ENCODE results near the gene GALNT17.
"Not testable (repeated sequence)": the region's sequence is repeated elsewhere in the genome, so short reads cannot be mapped to it uniquely, and the experiment has no call there.

GALNT17 gene

DNA sequence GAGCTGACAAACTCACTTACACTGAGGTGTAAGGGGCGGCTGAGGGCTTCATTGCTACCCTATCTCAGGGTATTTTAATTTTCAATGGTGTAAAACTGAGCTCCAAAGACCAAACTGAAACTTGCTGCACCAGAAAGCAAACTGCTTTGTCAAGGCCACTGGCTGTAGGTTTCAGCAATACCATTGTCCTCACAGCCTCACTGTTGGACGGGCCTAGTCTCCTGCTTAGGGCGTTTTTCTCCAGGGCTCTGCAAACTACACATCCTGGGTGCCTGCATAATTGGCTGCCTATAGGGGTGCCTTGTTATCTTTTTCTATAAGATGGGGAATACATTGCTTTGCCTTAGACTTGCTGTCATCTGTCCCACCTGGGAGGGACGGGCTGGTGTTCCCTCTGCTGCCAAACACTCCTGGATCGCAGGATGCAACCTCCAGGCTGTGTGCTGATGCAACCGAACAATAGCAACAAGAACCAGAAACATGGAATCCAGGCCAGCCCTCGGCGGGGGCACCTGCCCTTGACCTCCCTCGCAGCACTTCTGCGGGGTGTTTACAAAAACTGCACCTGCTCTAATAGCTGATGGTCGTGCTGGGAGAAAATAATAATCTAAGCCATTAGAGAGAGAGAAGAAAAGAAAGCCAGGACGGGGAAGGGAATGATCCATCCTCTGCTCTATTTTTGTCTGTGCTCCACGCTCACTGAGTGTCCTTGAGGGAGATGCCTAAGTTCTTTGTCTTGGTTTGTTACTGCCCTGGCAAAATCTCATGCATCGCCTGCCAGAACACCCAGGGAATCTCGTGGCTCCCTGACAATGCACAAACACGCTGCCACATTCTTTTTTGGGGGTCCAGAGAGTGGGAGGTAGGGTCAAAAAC lies 104.5 kb downstream of the GALNT17 start:
- no peak for DNase-seq (ENCODE audit: low spot score)

DNA sequence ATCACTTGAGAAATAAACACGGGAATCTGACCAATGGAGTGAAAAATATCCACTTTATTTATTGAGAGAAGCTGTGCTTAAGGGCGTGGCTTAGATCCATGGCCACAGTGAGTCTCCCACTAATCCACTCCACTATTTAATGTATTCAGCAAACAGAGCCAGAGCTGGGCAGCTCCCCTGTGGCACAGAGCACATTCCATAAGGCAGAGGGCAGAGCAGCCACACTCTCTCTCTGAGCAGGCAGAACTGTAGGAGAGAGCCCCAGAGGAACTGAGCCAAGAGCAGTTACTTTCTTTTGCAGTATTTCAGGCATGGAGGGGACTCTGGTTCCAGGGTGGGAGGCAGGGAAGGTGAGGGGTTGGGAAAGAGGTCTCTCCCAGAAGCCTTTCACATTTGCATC lies 106.0 kb downstream of the GALNT17 start:
- DNase-seq (ENCODE audit: low spot score), result no peak

DNA sequence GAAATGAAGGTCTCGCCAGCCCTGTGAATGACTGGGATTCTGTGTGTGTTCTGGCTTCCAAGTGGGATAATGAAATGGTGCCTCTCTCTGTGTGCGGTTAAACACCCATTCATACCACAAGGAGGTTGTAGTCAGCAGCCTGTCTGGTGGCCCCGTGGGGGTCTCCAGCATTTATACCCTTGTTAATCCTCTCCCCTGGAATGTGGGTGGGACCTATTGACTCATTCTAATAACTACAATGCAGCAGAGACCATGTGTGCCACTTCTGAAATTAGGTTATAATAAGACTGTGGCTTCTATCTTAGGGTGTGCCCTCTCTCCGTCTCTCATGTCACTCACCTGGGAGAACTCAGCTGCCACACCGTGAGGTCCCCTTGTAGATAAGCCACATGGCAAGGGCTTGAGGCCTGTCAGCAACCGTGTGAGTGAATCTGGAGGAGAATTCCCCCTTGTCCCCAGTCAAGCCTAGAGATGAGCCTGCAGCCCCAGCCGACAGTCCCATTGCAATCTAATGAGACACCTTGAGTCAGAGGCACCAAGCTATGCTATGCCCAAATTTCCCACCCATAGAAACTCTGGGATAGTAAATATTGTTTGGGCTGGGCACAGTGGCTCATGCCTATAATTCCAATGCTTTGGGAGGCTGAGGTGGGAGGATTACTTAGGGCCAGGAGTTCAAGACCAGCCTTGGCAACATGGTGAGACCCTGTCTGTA lies 106.8 kb downstream of the GALNT17 start:
- no peak for DNase-seq (ENCODE audit: low spot score)

DNA sequence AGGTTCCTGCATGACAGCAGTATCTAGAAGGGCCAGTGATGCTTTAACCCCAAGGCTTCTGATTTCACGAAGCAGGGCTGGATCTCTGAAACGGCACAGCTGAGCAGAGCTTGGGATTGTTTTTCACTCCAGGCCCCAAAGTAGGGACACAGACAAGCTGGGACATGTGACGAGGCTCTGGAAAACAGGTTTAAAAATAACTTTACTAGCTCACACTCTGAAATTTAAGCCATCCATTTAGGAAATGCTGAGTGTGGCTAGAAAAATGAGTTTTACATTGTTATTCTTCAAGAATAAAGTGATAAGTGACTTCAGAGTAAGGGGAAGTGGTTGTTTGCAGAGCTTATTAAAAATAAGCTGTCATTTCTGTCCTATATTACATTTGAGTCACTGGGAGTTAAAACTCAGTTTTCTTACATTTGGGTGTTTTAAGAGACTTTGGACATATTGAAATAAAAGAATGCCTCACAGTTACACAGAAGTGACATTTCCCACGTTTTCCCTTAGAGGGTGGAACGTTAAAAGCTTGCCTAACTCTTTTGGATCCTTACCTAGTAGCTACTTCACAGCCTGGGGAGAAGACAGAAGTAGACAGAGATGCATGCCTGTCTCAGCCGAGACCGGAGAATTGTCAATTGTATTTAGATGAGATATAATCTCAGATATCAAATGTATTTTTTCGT lies 107.8 kb downstream of the GALNT17 start:
- DNase-seq (ENCODE audit: low spot score), result no peak

DNA sequence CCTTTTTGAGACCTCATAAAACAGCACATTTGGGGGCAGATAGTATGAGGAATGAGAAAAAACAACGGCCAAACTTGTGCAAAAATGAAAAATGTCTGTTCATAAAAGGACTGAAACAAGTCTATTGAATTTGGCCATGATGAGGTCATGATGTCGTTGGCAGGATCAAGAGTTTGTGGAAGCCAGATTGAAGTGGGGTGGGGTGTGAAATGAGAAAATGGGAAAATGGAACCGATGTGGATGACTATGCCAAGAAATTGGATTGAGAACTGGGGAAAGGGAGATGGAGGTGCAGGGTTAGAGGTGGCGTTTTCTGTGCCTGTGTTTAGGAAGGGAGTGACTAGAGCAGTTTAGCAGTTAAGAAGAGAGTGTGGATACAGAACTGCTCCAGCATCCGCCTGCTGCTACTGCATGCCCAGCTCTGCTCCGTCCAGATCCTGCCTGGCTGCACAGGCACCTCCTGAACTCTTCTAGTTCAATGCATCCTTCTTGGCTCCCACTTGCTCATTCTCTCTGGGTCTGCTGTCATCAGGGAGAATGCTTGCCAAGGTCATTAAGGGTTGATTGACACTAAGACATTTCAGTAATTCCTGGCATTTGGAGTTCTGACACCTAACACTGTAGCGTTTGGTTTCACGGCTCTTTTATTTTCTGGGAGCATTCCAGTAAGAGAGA lies 111.9 kb downstream of the GALNT17 start:
- DNase-seq (ENCODE audit: low spot score), result no peak

DNA sequence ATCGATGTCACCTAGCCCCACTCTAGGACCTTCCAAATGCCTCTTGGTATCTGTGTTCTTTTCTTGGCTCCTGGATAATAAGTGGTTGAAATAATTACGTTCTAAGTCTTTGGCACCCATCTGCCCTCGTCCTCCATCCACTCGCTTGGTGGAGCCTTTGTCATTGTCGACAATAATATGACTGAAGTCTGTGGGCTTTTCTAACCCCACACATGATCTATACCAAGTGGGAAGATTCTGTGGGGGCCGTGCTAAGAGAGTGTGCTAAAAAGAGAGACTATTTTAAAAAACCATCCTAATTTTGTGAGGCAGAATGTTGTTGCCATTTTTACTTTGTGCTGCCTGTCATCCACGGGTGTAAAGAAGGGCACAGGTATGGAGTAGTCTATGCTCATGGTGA lies 113.1 kb downstream of the GALNT17 start:
- no peak for DNase-seq (ENCODE audit: low spot score)

DNA sequence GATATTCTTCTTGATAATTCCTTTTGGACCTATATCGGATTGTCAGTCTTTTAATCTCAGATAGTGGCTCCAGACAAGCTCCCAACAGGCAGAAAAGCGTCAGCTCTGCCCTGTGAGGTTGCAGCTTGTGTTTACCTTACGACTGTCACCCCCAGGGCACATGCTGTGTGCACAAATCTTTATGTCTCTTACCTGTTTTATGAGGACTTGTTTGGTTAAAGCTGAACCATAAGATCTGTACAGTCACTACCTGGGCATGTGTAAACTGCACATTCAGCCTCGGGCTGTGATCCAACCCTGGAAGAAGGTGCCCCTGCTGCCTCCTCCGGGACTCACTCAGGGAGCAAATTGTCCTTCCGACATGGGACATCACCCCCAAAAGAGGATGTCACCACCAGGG lies 119.8 kb downstream of the GALNT17 start:
- no peak for DNase-seq (ENCODE audit: low spot score)

DNA sequence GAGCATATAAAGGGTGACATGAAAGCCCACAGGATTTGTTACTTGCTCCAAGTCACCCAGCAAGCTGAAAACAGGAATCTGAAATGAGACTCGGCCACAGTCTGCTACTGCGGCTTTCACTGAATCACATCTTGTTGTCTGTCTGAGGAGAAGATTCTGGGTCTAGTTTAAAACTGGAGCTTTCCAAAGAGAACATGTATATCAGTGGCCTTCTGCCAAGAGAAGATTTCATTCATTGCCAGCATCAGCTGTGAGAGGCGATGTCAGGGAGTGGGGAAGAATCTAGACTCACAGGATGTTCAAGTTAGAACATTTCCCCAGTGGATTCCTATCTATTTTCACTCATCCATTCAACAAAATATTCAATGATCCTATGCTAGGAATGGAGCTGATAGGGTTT lies 122.8 kb downstream of the GALNT17 start:
- no peak for DNase-seq (ENCODE audit: low spot score)

DNA sequence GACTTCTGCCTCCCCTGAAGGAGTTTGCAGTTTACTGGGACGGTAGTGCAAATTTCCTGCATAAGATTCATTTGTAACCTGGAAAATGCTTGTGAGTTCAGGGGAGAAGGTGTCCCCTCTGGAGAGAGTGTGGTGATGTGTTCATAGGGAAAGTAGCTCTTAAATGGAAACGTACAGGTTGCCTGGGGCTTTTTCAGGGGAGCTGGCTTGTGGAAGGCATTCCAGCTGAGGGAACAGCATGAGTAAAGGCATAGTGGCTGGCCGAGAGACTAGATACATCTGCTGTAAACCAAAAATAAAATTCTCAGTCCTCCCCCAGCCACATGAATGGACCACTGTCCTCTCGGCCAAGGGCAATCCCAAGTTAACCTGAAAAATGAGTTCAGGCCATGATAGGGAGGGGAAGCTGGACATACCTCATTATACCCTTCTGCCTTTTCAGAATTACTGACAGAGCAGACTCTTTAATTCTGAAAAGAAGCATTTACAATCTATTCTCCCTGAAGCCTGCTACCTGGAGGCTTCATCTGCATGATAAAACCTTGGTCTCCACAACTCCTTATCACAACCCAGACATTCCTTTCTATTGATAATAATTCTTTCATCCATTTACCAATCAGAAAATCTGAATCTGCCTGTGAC lies 123.7 kb downstream of the GALNT17 start:
- DNase-seq (ENCODE audit: low spot score), result no peak

DNA sequence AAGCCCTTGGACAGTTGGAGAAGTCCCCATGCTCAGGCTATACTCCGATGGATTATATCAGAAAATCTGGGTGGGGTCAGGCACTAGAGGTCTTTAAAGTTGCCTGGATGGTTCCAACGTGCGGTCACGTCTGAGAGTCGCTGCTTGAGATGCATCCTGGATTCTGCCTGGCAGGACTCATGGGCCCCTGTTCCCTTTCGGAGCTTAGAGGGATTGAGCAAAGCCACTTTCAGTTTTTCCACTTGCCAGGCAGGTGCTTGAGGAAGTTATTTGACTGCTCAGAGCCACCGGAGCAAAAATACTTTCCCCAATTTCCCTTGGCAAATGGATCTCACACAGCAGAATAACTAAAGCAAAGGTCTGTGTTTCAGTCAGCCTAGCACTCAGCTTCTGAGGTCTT lies 129.1 kb downstream of the GALNT17 start:
- DNase-seq (ENCODE audit: low spot score), result no peak

DNA sequence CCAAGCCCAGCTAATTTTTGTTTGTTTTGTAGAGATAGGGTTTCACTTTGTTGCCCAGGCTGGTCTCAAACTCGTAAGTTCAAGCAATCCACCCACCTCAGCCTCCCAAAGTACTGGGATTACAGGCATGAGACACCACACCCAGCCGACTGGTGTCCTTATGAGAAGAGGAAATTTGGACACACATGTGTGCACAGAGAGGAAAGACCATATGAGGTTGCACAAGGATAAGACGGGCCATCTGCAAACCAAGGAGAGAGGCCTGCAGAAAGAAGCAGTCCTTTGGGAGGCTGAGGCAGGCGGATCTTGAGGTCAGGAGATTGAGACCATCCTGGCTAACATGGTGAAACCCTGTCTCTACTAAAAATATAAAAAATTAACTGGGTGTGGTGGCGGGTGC lies 130.9 kb downstream of the GALNT17 start:
- not testable (repeated sequence) for DNase-seq (ENCODE audit: low spot score)

DNA sequence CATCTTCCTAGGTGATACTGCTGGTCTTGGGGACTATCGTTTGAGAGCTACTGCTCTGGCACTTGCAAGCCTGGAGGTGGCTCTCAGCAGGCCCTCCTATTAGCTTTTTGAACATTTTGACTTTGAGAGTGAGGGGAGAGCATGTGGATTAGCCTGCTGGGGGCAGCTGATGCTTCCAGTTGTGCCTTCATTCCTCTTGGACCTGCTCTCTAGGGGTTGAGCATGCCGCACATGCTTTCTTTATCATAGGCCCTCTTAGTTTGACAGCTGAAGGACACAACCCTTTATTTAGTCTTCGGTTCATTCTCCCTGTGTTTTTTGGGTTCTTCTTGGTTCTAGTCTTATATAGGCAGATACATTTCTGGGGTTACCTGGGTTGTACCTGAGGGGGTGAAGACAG lies 132.1 kb downstream of the GALNT17 start:
- DNase-seq (ENCODE audit: low spot score), result no peak

DNA sequence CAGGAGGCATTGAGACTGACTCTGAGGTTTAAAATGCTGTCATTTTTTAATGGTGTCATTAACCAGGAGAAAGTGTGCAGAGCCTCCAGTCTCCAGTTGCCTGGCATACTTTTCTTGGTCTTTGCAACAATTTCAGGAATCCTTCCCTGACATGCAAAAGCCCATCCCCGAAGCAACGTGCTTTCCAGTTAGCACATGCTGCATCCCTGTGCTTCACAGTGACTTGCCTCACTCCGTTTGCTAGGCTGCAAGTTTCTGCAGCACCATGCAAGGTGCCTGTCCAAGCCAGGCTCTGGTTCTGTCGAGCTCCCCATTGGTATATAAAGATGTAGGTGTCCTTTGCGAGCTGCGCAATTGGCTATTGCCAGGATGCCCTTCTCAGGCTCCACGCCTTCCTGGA lies 135.0 kb downstream of the GALNT17 start:
- DNase-seq (ENCODE audit: low spot score), result no peak

DNA sequence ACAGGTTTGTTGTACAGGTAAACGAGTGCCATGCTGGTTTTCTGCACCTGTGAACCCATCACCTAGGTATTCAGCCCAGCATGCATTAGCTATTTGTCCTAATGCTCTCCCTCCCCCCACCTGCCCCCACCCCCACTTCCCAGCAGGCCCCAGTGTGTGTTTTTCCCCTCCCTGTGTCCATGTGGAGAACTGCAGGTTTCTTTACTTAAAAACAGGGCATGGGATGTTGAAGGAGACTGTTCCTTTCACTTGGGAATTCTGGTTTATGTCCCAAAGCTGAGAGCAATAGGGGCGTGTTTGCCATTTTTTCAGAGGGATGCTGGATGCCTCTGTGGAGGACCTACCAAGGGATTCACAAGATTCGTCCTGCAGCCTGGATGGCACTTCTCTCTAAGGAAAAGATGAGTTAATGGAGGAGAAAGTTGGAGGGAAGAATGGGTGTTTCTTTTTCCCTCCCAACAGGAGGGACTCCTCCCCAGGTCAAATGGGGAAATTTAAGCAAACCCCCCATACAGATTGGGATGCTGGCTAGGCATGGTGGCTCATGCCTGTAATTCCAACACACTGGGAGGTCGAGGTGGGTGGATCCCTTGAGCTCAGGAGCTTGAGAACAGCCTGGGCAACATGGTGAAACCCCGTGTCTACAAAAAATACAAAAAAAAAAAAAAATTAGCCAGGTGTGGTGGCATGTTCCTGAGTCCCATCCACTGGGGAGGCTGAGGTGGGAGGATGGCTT lies 136.0 kb downstream of the GALNT17 start:
- no peak for DNase-seq (ENCODE audit: low spot score)

DNA sequence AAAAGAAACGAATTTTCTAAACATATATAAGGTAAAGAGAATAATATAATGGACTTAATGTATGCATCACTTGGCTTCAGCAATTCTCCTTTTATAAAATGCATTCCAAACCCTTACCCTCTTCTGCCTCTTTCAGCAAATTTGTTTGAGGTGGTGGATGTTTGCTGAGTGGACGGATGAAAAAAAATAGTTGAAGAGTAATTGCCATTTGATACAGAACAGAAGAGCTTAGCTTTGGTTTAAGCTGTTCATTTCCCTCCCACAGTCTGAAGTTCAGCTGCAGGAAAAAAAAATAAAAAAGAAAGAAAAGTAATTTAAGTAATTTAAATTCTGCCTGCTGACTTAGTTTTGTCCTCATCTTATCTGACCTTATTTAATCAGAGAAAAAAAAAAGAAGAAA lies 138.6 kb downstream of the GALNT17 start:
- DNase-seq (ENCODE audit: low spot score), result no peak

DNA sequence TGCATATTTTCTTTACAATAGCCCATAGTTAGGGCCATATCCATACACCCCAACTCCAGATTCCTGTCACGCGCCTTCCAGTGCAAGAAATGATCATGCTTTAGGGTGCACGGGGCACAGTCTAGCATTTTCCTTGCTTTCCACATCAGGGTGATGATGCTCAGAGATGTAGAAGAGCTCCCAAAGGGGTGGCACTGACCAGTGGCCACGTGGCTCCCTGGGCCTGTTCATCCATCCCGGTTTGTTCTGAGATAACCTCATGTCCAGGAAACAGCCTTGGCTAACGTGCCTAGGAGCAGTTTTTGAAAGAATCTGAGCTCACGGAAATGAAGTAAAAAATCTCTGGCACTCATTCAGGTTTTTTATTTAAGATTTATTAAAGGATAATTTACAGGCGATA lies 139.3 kb downstream of the GALNT17 start:
- DNase-seq (ENCODE audit: low spot score), result no peak

DNA sequence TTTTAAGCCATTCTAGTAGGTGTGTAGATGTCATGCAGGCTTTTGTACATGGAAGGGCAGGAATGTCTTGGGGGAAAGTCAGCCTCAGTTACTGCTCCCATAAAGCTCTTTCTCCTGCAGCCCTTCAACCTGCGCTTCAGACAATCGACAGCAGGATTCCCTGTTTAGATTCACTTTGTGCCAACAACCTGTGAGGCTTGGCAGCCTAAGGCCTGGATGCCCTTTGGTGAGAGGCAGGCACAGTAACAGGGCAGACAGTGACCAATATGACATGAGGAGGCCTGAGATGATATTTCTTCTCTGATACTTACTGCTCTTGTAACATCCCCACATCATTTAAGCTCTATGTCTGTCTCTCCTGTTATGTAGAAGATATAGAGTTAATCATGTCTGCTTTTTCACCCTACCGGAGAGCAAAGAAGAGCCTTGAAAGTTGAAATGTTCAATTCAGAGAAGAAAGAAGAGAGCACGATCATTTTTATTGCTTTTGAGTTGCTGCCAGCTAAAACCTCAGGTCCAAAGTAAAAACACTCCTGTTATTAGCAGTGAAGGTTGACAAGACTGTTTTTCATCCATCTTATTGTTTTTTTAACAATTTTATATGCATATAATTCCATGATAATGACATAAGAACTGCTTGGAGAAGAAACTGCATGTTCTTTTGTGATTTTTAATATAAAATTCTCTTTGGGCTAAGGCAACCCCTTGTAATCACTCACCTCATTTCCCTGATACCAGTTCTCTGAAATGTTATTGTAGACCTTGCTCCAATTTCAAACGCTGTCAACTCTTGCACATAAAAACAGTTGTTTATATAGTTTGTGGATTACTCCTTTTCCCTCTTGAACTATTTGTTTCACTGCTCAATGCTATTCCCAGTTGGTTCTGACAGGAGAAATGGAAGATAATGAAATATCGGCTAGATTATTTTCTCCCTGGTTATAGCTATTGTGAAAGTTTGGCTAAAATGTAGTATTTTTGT lies 140.9 kb downstream of the GALNT17 start:
- DNase-seq (ENCODE audit: low spot score), result no peak

DNA sequence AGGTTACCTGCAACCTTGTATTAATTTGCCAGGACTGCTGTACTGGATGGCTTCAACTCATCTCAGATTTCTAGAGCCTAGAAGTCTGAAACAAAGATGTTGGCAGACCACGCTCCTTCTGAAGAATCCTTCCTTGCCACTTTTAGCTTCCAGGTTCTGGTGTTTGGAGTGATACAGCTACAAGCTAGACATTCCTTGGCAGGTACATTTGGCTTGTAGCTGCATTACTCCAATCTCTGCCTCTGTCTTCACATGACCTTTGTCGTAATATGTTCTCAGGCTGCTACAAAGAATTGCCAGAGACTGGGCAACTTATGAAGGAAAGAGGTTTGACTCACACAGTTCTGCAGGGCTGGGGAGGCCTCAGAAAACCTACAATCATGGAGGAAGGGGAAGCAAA lies 146.3 kb downstream of the GALNT17 start:
- DNase-seq (ENCODE audit: low spot score), result no peak

DNA sequence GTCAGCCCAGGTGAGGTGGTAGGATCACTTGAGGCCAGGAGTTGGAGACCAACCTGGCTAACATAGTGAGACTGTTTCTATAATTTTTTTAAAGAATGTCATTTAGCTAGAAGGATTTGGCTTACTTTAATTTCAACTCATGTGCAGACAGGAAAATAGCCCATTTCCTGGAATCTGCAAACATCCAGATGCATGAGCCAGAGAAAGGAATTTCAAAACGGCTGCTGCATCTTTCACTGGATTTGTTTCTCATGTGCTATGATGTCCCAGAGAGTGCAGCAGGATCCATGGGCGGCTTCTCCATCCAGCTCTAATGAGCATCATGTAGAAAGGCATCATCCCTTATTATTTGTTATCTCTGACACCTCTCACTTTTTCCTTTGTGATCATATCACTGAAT lies 149.3 kb downstream of the GALNT17 start:
- DNase-seq (ENCODE audit: low spot score), result no peak

DNA sequence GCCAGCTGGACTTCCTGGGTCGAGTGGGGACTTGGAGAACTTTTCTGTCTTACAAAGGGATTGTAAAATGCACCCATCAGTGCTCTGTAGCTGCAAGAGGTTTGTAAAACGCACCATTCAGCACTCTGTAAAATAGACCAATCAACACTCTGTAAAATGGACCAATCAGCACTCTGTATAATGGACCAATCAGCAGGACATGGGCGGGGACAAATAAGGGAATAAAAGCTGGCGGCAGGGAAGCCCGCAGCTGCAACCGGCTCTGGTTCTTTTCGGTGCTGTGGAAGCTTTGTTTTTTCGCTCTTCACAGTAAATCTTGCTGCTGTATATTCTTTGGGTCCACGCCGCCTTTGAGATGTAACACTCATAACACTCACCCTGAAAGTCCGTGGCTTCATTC lies 151.9 kb downstream of the GALNT17 start:
- no peak for DNase-seq (ENCODE audit: low spot score)
